HEK293 (cell line): ENCODE results near the gene BAG1.
A peak's percentile ranks its signal among the peaks of the same experiment; 100 is the strongest.

Experiments
- CTCF ChIA-PET: fragments of 350-600 bp; formaldehyde crosslinking; extraction: SDS; loops from one replicate; lab custom pipeline; 2021; ENCODE audit warnings: antibody characterized with exemption; lab: Yijun Ruan, JAX
- POLR2A ChIA-PET: fragments of 300-600 bp; formaldehyde crosslinking; extraction: SDS; loops from one replicate; lab custom pipeline; 2020; ENCODE audit warnings: antibody characterized with exemption, inconsistent platforms; lab: Yijun Ruan, JAX
- H3K27ac ChIP-seq: fragments of 200-500 bp; sonication (Bioruptor generic); 2 replicates; pipeline ENCODE4 v1.5.1; 2014; ENCODE audit warnings: low read depth, low read length, control low read depth, inconsistent platforms; ENCODE audit errors: extremely low read depth
- H3K36me3 ChIP-seq, 2 experiments: fragments of 200-500 bp in 1 of 2; sonication (Bioruptor generic) in 1 of 2; 1 replicate in 1 of 2; 2 replicates in 1 of 2; pipeline ENCODE4 v1.5.1; 2014 to 2017; ENCODE audit warnings: inconsistent platforms in 2 of 2, low read length in 2 of 2; ENCODE audit not compliant: control insufficient read depth in 2 of 2, insufficient read depth in 1 of 2
- H3K4me1 ChIP-seq: fragments of 200-500 bp; sonication (Bioruptor generic); 2 replicates; pipeline ENCODE4 v1.5.1; 2014; ENCODE audit warnings: mild to moderate bottlenecking, low read length, inconsistent platforms; ENCODE audit not compliant: control insufficient read depth, insufficient read depth
- H3K4me3 ChIP-seq: 2 replicates; pipeline ENCODE4 v1.5.1; 2011; ENCODE audit warnings: low read depth, mild to moderate bottlenecking, control low read depth, low read length, moderate library complexity
- H3K9me3 ChIP-seq: fragments of 200-500 bp; sonication (Bioruptor generic); 2 replicates; pipeline ENCODE4 v1.5.1; 2014; ENCODE audit warnings: low read depth, low read length, inconsistent platforms; ENCODE audit not compliant: control insufficient read depth, insufficient read depth
- EGR2 ChIP-seq: fragments of 450-650 bp; formaldehyde crosslinking; IDR thresholded peaks from 2 replicates; pipeline ENCODE4 v1.5.1; 2016; ENCODE audit warnings: low read depth, missing biosample characterization, missing genetic modification characterization
- GLI4 ChIP-seq: fragments of 450-650 bp; formaldehyde crosslinking; IDR thresholded peaks from 2 replicates; pipeline ENCODE4 v1.5.1; 2016; ENCODE audit warnings: missing biosample characterization, missing genetic modification characterization
- GLIS1 ChIP-seq: fragments of 450-650 bp; formaldehyde crosslinking; IDR thresholded peaks from 2 replicates; pipeline ENCODE4 v1.5.1; 2016; ENCODE audit warnings: missing biosample characterization, missing genetic modification characterization
- IKZF3 ChIP-seq: fragments of 450-650 bp; IDR thresholded peaks from 2 replicates; pipeline ENCODE4 v1.5.0; 2018; ENCODE audit warnings: missing biosample characterization, mild to moderate bottlenecking, missing genetic modification characterization, moderate library complexity
- KLF16 ChIP-seq: fragments of 450-650 bp; formaldehyde crosslinking; IDR thresholded peaks from 2 replicates; pipeline ENCODE4 v1.5.1; 2017; ENCODE audit warnings: missing biosample characterization, missing genetic modification characterization
- OSR2 ChIP-seq: fragments of 450-650 bp; formaldehyde crosslinking; IDR thresholded peaks from 2 replicates; pipeline ENCODE4 v1.5.1; 2016; ENCODE audit warnings: missing biosample characterization, missing genetic modification characterization
- SCRT2 ChIP-seq: fragments of 450-650 bp; formaldehyde crosslinking; IDR thresholded peaks from 2 replicates; pipeline ENCODE4 v1.5.1; 2016; ENCODE audit warnings: missing biosample characterization, missing genetic modification characterization
- TRIM28 ChIP-seq: IDR thresholded peaks from 2 replicates; pipeline ENCODE4 v1.6.1; 2011; ENCODE audit warnings: low read length, control low read depth, borderline replicate concordance
- ZBTB21 ChIP-seq: fragments of 450-650 bp; formaldehyde crosslinking; IDR thresholded peaks from 2 replicates; pipeline ENCODE4 v1.5.1; 2017; ENCODE audit warnings: missing biosample characterization, missing genetic modification characterization
- ZNF140 ChIP-seq: fragments of 450-650 bp; formaldehyde crosslinking; IDR thresholded peaks from 2 replicates; pipeline ENCODE4 v1.5.1; 2016; ENCODE audit warnings: missing biosample characterization, missing genetic modification characterization
- ZNF37A ChIP-seq: fragments of 450-650 bp; IDR thresholded peaks from 2 replicates; pipeline ENCODE4 v1.5.1; 2018; ENCODE audit warnings: missing biosample characterization, missing genetic modification characterization
- ZNF548 ChIP-seq: fragments of 450-650 bp; formaldehyde crosslinking; IDR thresholded peaks from 2 replicates; pipeline ENCODE4 v1.5.1; 2016; ENCODE audit warnings: missing biosample characterization, missing genetic modification characterization
- ZNF560 ChIP-seq: fragments of 450-650 bp; formaldehyde crosslinking; IDR thresholded peaks from 2 replicates; pipeline ENCODE4 v1.5.1; 2017; ENCODE audit warnings: missing biosample characterization, missing genetic modification characterization, borderline replicate concordance
- ZNF830 ChIP-seq: fragments of 450-650 bp; IDR thresholded peaks from 2 replicates; pipeline ENCODE4 v1.5.0; 2018; ENCODE audit warnings: missing biosample characterization, missing genetic modification characterization, low read depth, mild to moderate bottlenecking, moderate library complexity
- ZNF837 ChIP-seq: fragments of 450-650 bp; formaldehyde crosslinking; IDR thresholded peaks from 2 replicates; pipeline ENCODE4 v1.5.1; 2016; ENCODE audit warnings: missing biosample characterization, missing genetic modification characterization
- ZSCAN30 ChIP-seq: fragments of 450-650 bp; IDR thresholded peaks from 2 replicates; pipeline ENCODE4 v1.5.1; 2018; ENCODE audit warnings: missing biosample characterization, mild to moderate bottlenecking, missing genetic modification characterization, moderate library complexity
- TF ChIP-seq, protein P1 (sequence below): fragments of 450-650 bp; formaldehyde crosslinking; IDR thresholded peaks from 2 replicates; pipeline ENCODE4 v1.5.1; 2016; ENCODE audit warnings: missing biosample characterization, missing genetic modification characterization
- TF ChIP-seq, protein P2 (sequence below): fragments of 450-650 bp; formaldehyde crosslinking; conservative IDR thresholded peaks from 2 replicates; pipeline ENCODE4 v1.5.1; 2016; ENCODE audit warnings: low read depth, missing biosample characterization, missing genetic modification characterization
- TF ChIP-seq, protein P3 (sequence below): fragments of 450-650 bp; formaldehyde crosslinking; IDR thresholded peaks from 2 replicates; pipeline ENCODE4 v1.5.1; 2016; ENCODE audit warnings: missing biosample characterization, missing genetic modification characterization
- TF ChIP-seq, protein P4 (sequence below): fragments of 450-650 bp; IDR thresholded peaks from 2 replicates; pipeline ENCODE4 v1.5.1; 2018; ENCODE audit warnings: missing biosample characterization, mild to moderate bottlenecking, missing genetic modification characterization
- TF ChIP-seq, protein P5 (sequence below): fragments of 450-650 bp; formaldehyde crosslinking; IDR thresholded peaks from 2 replicates; pipeline ENCODE4 v1.5.1; 2016; ENCODE audit warnings: missing biosample characterization, missing genetic modification characterization

Gene BAG1

DNA sequence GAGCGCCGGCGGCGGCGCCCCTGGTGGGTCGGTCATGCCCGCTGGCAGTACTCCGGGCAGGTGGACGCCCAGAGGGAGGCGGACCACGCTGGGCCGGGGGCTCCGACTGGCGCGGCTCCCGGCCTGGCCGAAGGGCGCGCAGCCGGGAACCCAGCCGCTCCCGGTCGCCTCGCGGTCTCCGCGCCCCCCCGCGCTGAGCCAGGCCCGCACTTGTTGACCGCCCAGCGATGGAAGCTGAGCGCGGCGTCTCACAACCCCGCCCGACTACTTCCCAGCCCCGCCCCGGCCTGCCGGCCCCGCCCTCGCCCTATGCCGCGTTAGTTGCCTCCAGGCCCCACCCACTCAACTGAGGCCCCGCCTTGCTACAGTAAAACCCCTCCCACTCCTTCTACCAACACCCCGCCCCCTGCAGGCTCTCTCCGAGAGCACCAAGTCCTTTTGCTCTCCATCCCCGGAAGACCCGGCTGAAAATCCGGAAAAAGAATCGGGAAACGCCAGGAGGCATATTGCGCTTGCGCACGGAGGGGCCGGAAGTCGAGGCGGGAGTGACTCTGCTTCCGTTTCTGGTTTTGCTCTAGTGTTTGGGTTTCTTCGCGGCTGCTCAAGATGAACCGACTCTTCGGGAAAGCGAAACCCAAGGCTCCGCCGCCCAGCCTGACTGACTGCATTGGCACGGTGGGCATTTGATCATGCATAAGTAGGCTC, at the start of gene BAG1, which contains the start of gene CHMP5 (continued):
- TF ChIP-seq, protein P1, sequence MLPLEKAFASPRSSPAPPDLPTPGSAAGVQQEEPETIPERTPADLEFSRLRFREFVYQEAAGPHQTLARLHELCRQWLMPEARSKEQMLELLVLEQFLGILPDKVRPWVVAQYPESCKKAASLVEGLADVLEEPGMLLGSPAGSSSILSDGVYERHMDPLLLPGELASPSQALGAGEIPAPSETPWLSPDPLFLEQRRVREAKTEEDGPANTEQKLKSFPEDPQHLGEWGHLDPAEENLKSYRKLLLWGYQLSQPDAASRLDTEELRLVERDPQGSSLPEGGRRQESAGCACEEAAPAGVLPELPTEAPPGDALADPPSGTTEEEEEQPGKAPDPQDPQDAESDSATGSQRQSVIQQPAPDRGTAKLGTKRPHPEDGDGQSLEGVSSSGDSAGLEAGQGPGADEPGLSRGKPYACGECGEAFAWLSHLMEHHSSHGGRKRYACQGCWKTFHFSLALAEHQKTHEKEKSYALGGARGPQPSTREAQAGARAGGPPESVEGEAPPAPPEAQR = no peak
- TF ChIP-seq ZNF548 (tag by site-specific recombination) (no peak), ZNF837 (tag by site-specific recombination) (no peak), EGR2 (tag by site-specific recombination) (0 out of 2 replicates have a peak, but pooled peaks have one; percentile 36), SCRT2 (tag by site-specific recombination) (peak; percentile 94), IKZF3 (peak; percentile 99), ZSCAN30 (tag by site-specific recombination) (0 out of 2 replicates have a peak, but pooled peaks have one; percentile 33), ZNF830 (tag by site-specific recombination) (no peak)
- TF ChIP-seq, protein P2, sequence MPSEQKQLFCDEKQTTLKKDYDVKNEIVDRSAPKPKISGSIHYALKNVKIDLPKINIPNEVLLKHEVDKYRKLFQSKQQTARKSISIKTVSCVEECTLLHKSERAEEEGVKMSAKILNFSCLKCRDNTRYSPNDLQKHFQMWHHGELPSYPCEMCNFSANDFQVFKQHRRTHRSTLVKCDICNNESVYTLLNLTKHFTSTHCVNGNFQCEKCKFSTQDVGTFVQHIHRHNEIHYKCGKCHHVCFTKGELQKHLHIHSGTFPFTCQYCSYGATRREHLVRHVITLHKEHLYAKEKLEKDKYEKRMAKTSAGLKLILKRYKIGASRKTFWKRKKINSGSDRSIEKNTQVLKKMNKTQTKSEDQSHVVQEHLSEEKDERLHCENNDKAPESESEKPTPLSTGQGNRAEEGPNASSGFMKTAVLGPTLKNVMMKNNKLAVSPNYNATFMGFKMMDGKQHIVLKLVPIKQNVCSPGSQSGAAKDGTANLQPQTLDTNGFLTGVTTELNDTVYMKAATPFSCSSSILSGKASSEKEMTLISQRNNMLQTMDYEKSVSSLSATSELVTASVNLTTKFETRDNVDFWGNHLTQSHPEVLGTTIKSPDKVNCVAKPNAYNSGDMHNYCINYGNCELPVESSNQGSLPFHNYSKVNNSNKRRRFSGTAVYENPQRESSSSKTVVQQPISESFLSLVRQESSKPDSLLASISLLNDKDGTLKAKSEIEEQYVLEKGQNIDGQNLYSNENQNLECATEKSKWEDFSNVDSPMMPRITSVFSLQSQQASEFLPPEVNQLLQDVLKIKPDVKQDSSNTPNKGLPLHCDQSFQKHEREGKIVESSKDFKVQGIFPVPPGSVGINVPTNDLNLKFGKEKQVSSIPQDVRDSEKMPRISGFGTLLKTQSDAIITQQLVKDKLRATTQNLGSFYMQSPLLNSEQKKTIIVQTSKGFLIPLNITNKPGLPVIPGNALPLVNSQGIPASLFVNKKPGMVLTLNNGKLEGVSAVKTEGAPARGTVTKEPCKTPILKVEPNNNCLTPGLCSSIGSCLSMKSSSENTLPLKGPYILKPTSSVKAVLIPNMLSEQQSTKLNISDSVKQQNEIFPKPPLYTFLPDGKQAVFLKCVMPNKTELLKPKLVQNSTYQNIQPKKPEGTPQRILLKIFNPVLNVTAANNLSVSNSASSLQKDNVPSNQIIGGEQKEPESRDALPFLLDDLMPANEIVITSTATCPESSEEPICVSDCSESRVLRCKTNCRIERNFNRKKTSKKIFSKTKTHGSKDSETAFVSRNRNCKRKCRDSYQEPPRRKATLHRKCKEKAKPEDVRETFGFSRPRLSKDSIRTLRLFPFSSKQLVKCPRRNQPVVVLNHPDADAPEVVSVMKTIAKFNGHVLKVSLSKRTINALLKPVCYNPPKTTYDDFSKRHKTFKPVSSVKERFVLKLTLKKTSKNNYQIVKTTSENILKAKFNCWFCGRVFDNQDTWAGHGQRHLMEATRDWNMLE (tag by site-specific recombination) = peak; percentile 66; the same call in 1 of the 2 replicates
- TF ChIP-seq, protein P3, sequence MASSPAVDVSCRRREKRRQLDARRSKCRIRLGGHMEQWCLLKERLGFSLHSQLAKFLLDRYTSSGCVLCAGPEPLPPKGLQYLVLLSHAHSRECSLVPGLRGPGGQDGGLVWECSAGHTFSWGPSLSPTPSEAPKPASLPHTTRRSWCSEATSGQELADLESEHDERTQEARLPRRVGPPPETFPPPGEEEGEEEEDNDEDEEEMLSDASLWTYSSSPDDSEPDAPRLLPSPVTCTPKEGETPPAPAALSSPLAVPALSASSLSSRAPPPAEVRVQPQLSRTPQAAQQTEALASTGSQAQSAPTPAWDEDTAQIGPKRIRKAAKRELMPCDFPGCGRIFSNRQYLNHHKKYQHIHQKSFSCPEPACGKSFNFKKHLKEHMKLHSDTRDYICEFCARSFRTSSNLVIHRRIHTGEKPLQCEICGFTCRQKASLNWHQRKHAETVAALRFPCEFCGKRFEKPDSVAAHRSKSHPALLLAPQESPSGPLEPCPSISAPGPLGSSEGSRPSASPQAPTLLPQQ = no peak

DNA sequence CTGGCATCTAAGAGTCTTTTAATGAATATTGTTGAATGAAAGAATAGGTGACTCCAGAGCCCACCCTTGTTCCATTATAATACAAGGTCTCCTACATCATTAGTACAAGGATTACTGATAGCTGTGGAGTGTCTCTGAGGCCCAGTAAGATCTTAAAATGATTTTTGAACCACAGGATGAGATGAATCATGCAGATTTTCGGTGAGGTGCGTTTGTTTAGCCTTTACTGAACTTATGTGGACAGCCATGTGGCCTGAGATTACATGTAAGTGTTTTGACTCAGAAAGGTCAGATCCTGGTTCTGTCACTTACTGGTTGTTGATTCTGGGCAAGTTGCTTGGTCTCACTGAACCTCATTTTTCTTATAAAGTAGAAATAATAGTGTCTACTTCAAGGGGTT, 47.4 kb upstream of the BAG1 start:
- no peak overlapping the region for H3K27ac ChIP-seq
- no peaks in the 10 kb centered on the region for H3K4me1 ChIP-seq
- no peaks in the 10 kb centered on the region for H3K9me3 ChIP-seq
- H3K36me3 ChIP-seq = peaks cover 52 to 95% of the 10 kb centered on the region in 2 experiments
- H3K4me3 ChIP-seq = no peak overlapping the region
- CTCF ChIA-PET = no interaction called here
- POLR2A ChIA-PET = no interaction called here
- TF ChIP-seq TRIM28 = no peak
- TF ChIP-seq ZNF37A (tag by site-specific recombination) = no peak
- TF ChIP-seq, protein P4, sequence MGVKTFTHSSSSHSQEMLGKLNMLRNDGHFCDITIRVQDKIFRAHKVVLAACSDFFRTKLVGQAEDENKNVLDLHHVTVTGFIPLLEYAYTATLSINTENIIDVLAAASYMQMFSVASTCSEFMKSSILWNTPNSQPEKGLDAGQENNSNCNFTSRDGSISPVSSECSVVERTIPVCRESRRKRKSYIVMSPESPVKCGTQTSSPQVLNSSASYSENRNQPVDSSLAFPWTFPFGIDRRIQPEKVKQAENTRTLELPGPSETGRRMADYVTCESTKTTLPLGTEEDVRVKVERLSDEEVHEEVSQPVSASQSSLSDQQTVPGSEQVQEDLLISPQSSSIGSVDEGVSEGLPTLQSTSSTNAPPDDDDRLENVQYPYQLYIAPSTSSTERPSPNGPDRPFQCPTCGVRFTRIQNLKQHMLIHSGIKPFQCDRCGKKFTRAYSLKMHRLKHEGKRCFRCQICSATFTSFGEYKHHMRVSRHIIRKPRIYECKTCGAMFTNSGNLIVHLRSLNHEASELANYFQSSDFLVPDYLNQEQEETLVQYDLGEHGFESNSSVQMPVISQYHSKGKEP (tag by site-specific recombination) = no peak
- TF ChIP-seq OSR2 (tag by site-specific recombination) = no peak
- no peak for TF ChIP-seq GLI4 (tag by site-specific recombination)
- TF ChIP-seq ZBTB21 (tag by site-specific recombination) = no peak
- TF ChIP-seq KLF16 (tag by site-specific recombination) = no peak
- TF ChIP-seq GLIS1 (tag by site-specific recombination) = no peak
- TF ChIP-seq, protein P5, sequence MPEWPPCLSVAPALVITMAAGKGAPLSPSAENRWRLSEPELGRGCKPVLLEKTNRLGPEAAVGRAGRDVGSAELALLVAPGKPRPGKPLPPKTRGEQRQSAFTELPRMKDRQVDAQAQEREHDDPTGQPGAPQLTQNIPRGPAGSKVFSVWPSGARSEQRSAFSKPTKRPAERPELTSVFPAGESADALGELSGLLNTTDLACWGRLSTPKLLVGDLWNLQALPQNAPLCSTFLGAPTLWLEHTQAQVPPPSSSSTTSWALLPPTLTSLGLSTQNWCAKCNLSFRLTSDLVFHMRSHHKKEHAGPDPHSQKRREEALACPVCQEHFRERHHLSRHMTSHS = no peak
- no peak for TF ChIP-seq ZNF560
- no peak for TF ChIP-seq ZNF140 (tag by site-specific recombination)
